Testis (tissue), 3 donors: ENCODE results near the gene CDC42SE2. TPM values are rescaled to one million over a fixed set of nuclear protein-coding genes. Genes with fewer than 3 reads are reported as not detected.
"Not testable (repeated sequence)": the region's sequence is repeated elsewhere in the genome, so short reads cannot be mapped to it uniquely, and the experiment has no call there.

ENCODE experiments used
- DNase-seq: peaks from one replicate; pipeline ENCODE4 v3.0.0-alpha.2; 2019
- H3K27ac ChIP-seq, 2 donors: fragments of 200-600 bp; sonication (generic); one replicate each; pipeline ENCODE4 v1.5.1; 2019
- H3K27me3 ChIP-seq: fragments of 200-600 bp; sonication (generic); one replicate; pipeline ENCODE4 v1.5.1; 2019
- H3K36me3 ChIP-seq: fragments of 200-600 bp; sonication (generic); one replicate; pipeline ENCODE4 v1.5.1; 2017; ENCODE audit warnings: low read depth; ENCODE audit errors: missing control alignments
- H3K4me1 ChIP-seq: fragments of 200-600 bp; sonication (generic); one replicate; pipeline ENCODE4 v1.5.1; 2019
- H3K4me3 ChIP-seq, 2 donors: fragments of 200-600 bp; sonication (generic); one replicate each; pipeline ENCODE4 v1.5.1; 2017 to 2019
- H3K9me3 ChIP-seq: fragments of 200-600 bp; sonication (generic); one replicate; pipeline ENCODE4 v1.5.1; 2017
- CTCF ChIP-seq, 3 experiments: fragments of 450-650 bp in 2 of 3; fragments of 200-600 bp in 1 of 3; sonication (generic) in 1 of 3; IDR thresholded peaks; one replicate each; pipeline ENCODE4 v1.5.1; 2016 to 2019; ENCODE audit warnings: antibody characterized with exemption in 3 of 3, mild to moderate bottlenecking in 2 of 3, moderate library complexity in 1 of 3
- POLR2A ChIP-seq: fragments of 450-650 bp; IDR thresholded peaks from one replicate; pipeline ENCODE4 v1.6.1; 2017; ENCODE audit warnings: antibody characterized with exemption, mild to moderate bottlenecking, moderate library complexity
- WGBS, 2 donors: methylation state at CpG; one replicate each; pipeline ENCODE4 v1.1.5; 2018; 5-methylcytosine and 5-hydroxymethylcytosine counted together
- intact Hi-C: fragments of 100-400 bp; cut with DNase I; formaldehyde crosslinking; loops from one replicate; pipeline ENCODE4 v1.15.1; 2023; ENCODE audit warnings: low total_unique reads
- polyA plus RNA-seq: library from polyadenylated mRNA; stranded (reverse); fragments of 350-450 nt; fragmentation: Illumina TruSeq; extraction: RNeasy Lipid Tissue Mini Kit (QIAGEN cat#74804); gene quantifications from one replicate; pipeline ENCODE4 v1.2.3, GENCODE V29; 2014; ENCODE audit warnings: low read depth, low replicate concordance; ENCODE audit not compliant: insufficient read depth
- total RNA-seq, 2 donors: library from RNA; depleted of rRNA; stranded (reverse); fragments of >200 nt; gene quantifications; one replicate each; pipeline ENCODE4 v1.2.3, GENCODE V29; 2016

Gene CDC42SE2
- total and polyA plus RNA-seq, 3 donors from 2014 or later, result 57.6 to 72.8 (median 67.1) TPM

GRCh38 chr5:131394128-131394527 lies 130.3 kb downstream of the CDC42SE2 start:
- no peaks in the 10 kb centered on the region for H3K36me3 ChIP-seq
- WGBS, 2 donors, result 72 to 74% methylated on average over 4 of the region's 4 CpGs
- no peak for TF ChIP-seq CTCF (IDR thresholded peaks at IDR 0.05)
- no peak for TF ChIP-seq POLR2A
- H3K27me3 ChIP-seq, result no peaks in the 10 kb centered on the region
- H3K4me1 ChIP-seq, result no peaks in the 10 kb centered on the region
- no peak overlapping the region for H3K27ac ChIP-seq
- no peak overlapping the region for H3K4me3 ChIP-seq
- intact Hi-C loops, result no loop called here
- no peak for DNase-seq
- no peaks in the 10 kb centered on the region for H3K9me3 ChIP-seq

- Histone ChIP-seq H3K9me3 (no peaks in the 10 kb centered on the region), H3K4me3 (no peak overlapping the region), H3K36me3 (no peaks in the 10 kb centered on the region), H3K27ac (no peak overlapping the region), H3K27me3 (no peaks in the 10 kb centered on the region), H3K4me1 (no peaks in the 10 kb centered on the region)
- DNase-seq, result no peak
- no peak for TF ChIP-seq POLR2A
- no peak for TF ChIP-seq CTCF (IDR thresholded peaks at IDR 0.05)
- intact Hi-C loops, result no loop called here
- 77 to 86% methylated on average over 3 of the region's 3 CpGs for WGBS, 2 donors
Observed at GRCh38 chr5:131396015-131396414, 132.2 kb downstream of the CDC42SE2 start.

- WGBS, 2 donors, result 67 to 71% methylated on average over 5 of the region's 5 CpGs
- H3K27ac ChIP-seq, result peak overlapping the region in 1 of 2 donors; percentile 27
- no peaks in the 10 kb centered on the region for H3K27me3 ChIP-seq
- H3K4me3 ChIP-seq, result no peak overlapping the region
- no peaks in the 10 kb centered on the region for H3K9me3 ChIP-seq
- TF ChIP-seq POLR2A (no peak), CTCF (IDR thresholded peaks at IDR 0.05) (no peak)
- intact Hi-C loops, result no loop called here
- H3K4me1 ChIP-seq, result no peaks in the 10 kb centered on the region
- no peak for DNase-seq
- no peaks in the 10 kb centered on the region for H3K36me3 ChIP-seq
Observed at GRCh38 chr5:131396630-131397273, 132.9 kb downstream of the CDC42SE2 start.

DNA sequence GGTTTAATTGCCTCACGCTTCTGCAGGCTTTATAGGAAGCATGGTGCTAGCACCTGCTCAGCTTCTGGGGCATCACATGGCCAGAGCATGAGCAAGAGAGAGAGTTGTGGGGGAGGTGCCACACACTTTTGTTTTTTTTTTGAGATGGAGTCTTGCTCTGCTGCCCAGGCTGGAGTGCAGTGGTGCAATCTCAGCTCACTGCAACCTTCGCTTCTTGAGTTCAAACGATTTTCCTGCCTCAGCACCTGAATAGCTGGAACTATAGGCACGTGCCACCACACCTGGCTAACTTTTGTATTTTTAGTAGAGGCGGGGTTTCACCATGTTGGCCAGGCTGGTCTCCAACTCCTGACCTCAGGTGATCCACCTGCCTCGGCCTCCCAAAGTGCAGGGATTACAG lies 135.2 kb downstream of the CDC42SE2 start:
- not testable (repeated sequence) for H3K9me3 ChIP-seq, H3K27ac ChIP-seq
- 86 to 96% methylated on average over 6 of the region's 6 CpGs for WGBS, 2 donors

GRCh38 chr5:131400585-131400984 lies 136.7 kb downstream of the CDC42SE2 start:
- Histone ChIP-seq H3K27me3 (no peaks in the 10 kb centered on the region), H3K36me3 (no peaks in the 10 kb centered on the region), H3K27ac (no peak overlapping the region), H3K4me1 (no peaks in the 10 kb centered on the region), H3K4me3 (no peak overlapping the region), H3K9me3 (no peaks in the 10 kb centered on the region)
- intact Hi-C loops, result no loop called here
- TF ChIP-seq CTCF (IDR thresholded peaks at IDR 0.05) (no peak), POLR2A (no peak)
- no peak for DNase-seq
- 96% methylated on average over 3 of the region's 3 CpGs for WGBS, 2 donors

More for the DNA sequence above, 135.2 kb downstream of the CDC42SE2 start:
- H3K36me3 ChIP-seq, DNase-seq, intact Hi-C loops, H3K4me1 ChIP-seq, H3K4me3 ChIP-seq, H3K27me3 ChIP-seq: not testable (repeated sequence)
